ENCODE data around the gene ARHGAP33.
"Not testable (repeated sequence)": the region's sequence is repeated elsewhere in the genome, so short reads cannot be mapped to it uniquely, and the experiment has no call there.

Gene ARHGAP33

GRCh38 chr19:35792312-35792711 lies 16.9 kb downstream of the ARHGAP33 start:
- DNase-seq (ENCODE audit: low spot score), result no peak

GRCh38 chr19:35792888-35793287 lies 17.5 kb downstream of the ARHGAP33 start:
- no peak for DNase-seq (ENCODE audit: low spot score)

- DNase-seq (ENCODE audit: low spot score), result peak; percentile 58
These were observed 18.2 kb downstream of the ARHGAP33 start for GRCh38 chr19:35793381-35794165.

DNA sequence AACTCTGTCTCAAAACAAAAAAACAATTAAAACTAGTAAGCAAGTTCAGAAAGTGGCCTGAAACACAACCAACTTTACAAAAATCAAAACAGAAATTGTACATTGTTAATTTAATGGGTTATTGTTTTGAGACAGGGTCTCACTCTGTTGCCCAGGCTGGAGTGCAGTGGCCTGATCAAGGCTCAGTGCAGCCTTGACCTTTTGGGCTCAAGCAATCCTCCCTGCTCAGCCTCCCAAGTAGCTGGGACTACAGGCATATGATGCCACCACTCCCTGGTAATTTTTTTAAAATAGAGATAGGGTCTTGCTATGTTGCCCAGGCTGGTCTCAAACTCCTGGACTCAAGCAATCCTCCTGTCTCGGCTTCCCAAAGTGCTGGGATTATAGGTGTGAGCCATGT lies 20.2 kb downstream of the ARHGAP33 start:
- not testable (repeated sequence) for DNase-seq (ENCODE audit: low spot score)

GRCh38 chr19:35796645-35797542 lies 21.5 kb downstream of the ARHGAP33 start:
- no peak for DNase-seq (ENCODE audit: low spot score)

DNA sequence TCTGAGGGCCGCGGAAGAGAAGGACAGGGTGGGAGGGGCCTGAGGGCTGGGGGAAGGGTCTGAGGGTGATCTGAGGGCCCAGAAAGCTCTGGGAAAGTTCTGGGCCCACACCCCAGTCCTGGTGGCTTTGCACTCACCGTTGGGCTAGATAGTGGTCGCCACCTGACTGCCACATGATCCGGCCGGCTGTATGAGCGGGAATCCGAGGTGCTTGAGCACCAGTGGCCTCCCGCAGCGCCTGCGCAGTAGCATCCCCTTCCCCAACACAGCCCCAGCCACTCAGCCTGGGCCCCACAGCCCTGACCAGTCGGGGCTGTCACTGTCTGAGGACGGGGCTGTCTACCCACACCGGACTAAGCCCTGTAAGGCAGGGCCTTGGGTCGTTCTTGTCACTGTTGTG lies 22.3 kb downstream of the ARHGAP33 start:
- DNase-seq (ENCODE audit: low spot score), result no peak

GRCh38 chr19:35801828-35802227 lies 26.5 kb downstream of the ARHGAP33 start:
- DNase-seq (ENCODE audit: low spot score), result no peak

DNA sequence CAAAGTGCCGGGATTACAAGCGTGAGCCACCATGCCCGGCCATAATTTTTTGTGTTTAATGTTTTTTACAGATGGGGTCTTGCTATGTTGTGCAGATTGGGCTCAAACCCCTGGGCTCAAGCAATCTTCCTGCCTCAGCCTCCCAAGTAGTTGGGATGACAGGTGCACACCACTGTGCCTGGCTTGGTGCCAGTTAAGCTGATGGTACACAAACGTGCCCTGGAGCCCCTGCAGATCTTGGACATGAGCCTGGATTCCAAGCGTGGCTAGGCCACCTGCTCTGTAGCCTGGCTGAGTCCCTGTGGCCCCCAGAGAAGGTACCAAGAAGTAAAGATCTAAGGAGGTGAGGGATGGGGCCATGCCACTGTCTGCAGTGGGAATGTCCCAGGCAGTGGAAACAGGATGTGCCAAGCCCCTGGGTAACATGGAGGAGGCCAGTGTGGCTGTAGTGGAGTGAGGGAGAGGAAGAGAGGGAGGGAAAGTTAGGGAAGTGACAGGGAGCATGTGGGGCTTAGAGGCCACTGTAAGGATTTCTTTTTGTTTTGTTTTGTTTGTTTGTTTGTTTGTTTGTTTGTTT lies 30.2 kb downstream of the ARHGAP33 start:
- DNase-seq (ENCODE audit: low spot score), result no peak

- DNase-seq (ENCODE audit: low spot score), result no peak
These were observed 31.2 kb downstream of the ARHGAP33 start for GRCh38 chr19:35806597-35806996.

DNA sequence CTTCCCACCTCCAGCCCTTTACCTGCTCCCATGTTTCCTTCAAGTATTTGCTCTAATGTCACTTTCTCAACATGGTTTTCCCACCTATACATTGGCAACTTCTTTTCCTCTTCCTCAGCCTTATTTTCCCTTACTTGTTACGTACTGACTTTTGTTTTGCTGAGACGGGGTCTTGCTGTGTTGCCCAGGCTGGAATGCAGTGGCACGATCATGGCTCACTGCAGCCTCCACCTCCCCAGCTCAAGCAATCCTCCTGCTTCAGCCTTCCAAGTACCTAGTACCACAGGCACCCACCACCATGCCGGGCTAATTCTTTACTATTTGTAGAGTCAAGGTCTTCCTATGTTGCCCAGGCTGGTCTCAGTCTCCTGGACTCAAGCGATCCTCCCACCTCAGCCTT lies 32.3 kb downstream of the ARHGAP33 start:
- DNase-seq (ENCODE audit: low spot score), result no peak

DNA sequence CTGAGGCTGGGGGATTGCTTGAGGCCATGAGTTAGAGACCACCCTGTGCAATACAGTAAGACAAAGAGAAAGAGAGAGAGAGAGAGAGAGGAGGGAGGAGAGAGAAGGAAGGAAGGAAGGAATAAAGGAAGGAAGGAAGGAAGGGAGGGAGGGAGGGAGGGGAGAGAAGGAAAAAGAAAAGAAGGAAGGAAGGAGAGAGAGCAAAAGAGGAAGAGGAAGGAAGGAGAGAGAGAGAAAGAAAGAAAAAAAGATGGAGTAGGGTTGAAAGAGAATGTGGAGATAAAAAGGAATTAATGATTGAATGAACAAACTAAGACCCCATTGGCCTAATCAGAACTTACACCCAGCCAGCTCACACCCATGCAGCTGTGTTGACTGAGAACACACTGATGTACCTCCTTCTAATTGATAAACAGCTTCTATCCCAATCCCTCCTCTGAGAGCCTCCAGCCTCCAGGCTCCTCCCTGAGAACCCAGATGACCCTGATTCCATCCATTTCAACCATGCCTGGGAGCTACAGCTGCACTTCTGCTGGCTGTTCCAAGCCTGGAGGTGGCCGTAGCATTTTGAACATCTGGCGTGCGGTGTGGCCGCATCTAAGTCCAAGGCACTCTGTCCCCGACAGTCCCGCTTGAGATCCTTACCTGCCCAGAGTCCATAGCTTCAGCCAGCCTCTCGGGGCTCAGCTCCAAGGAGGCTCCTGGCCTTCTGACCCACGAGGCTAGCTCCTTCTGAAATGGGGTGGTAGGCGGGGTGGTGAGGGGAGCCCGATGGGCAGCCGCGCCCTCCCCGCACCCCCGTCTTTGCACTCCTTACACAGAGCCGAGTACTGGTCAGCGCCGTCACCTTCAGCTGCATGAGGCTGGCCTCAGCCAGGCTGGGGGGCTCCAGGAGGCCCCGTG lies 36.2 kb downstream of the ARHGAP33 start:
- no peak for DNase-seq (ENCODE audit: low spot score)

DNA sequence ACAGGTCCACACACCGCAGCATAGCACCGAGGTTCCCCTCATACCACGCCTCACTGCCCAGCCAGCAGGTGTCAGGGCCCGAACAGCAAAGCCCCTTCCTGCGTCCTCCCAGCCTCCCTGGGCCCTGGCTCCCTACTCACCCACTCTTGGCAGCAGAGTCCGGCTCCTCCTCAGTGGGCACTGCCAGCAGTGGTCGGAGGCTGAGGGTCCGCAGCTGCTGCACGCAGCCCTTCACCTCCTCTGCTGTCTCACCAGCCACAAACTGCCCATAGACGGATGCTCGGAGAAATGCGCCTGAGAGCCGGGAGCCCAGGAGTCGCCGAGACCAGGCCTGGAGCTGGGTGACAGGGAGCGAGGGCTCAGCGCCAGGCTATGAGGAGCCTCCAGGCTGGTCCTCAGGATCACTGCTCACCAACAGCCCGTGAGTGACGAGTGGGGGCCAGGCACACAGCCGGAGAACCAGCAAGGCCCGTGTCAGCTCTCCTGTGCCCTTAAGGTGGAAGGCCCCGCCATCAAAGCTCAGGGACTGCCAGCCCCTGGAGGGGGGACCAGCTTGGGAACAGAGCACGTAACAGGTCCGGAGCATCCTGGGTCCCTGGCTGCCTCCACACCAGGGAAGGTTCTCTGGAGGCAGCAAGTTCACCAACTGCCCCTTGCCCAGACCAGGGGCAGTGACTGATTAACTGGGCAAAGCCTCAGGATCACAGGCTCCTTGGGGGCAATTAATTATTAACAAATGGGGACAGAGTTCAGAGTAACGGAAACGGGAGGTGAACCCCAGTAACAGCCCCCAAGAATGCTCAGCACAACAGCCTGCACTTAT lies 37.1 kb downstream of the ARHGAP33 start, which contains the start of gene PRODH2:
TSS of gene PRODH2 (minus strand) at position 626 of the 823 bp plus-strand sequence. CDS start at position 586, 40 bp downstream.
- DNase-seq (ENCODE audit: low spot score), result no peak

GRCh38 chr19:35813043-35813890 lies 37.9 kb downstream of the ARHGAP33 start:
- no peak for DNase-seq (ENCODE audit: low spot score)

- no peak for DNase-seq (ENCODE audit: low spot score)
These were observed 40.9 kb downstream of the ARHGAP33 start for GRCh38 chr19:35816262-35816661.

- DNase-seq (ENCODE audit: low spot score), result no peak
These were observed 41.5 kb downstream of the ARHGAP33 start for GRCh38 chr19:35816846-35817245.

DNA sequence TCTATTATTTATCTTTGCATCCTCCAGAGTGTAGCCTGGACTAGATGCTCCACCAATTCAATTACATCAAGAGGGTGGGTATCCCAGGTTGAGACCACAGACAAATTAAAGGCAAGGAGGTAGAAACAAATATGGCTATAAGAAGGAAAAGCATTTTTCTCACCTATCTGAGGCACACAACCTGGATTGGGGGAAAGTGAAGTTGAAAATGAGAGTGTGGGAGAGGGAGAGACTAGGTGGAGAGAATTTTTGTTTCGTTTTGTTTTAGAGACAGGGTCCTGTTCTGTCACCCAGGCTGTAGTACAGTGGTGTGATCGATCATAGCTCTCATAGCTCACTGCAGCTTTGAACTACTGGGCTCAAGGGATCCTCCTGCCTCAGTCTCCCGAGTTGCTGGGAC lies 43.1 kb downstream of the ARHGAP33 start:
- no peak for DNase-seq (ENCODE audit: low spot score)

DNA sequence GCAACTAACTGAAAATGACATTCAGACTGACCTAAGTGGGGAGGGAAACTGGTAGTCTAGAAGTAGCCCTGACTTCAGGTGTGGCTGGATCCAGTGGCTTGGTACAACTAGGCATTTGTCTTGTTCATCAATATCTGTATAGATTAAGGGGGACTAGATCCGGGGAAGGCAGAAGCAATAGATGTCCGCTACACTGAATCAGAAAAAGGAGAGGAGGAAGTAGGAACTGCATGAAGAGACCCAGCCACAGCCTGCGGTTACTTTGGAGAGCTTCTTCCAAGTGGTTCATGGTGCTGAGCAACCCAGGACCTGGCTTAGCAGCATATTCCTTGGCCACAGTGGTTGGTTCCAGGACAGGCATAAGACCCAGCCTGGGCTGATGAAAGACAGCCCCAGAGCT lies 47.2 kb downstream of the ARHGAP33 start:
- no peak for DNase-seq (ENCODE audit: low spot score)

GRCh38 chr19:35824150-35824549 lies 48.8 kb downstream of the ARHGAP33 start:
- no peak for DNase-seq (ENCODE audit: low spot score)

DNA sequence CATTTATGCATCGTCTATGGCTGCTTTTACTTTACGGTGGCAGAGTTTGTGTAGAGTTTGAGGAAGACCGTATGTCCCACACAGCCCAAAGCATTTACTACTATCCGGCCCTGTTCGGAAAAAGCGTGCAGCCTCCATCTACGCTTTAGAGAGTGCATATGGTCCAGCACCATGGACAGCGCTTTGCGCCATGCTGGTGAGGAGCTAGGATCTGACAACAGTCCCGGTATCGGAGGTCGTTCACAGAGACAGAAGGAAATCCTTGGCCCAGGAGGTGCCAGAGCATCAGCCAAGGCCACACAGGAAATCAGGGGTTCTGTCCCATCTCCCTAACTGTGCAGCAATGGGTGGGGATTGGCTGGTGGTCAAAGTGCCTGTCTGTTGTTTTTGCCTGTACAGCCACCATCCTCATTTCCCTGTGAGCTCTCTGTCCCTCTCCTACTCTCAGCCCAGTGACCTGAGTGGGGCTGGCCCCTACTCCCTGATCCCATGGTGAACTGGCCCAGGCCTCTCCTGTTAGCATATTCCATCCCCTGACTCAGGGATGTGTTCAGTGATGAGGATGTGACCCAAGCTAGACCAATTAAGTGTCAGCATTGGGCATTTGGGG lies 53.4 kb downstream of the ARHGAP33 start:
- DNase-seq (ENCODE audit: low spot score), result peak; percentile 78

Data from AG08396 (cell line).